NB4 (cell line): ENCODE measurements around the gene BTLA.

ENCODE experiments used
- MYC ChIP-seq: IDR thresholded peaks from 2 replicates; pipeline ENCODE4 v1.6.1; 2011; ENCODE audit warnings: low read depth, low read length
- POLR2A ChIP-seq: IDR thresholded peaks from 2 replicates; pipeline ENCODE4 v1.6.1; 2011; ENCODE audit warnings: mild to moderate bottlenecking; ENCODE audit not compliant: insufficient read length; ENCODE audit errors: extremely low read depth
- TF ChIP-seq, protein P1 (sequence below): IDR thresholded peaks from one replicate; pipeline ENCODE4 v1.5.1; 2012; ENCODE audit warnings: low read depth, low read length
- TF ChIP-seq, protein P2 (sequence below): IDR thresholded peaks from 2 replicates; pipeline ENCODE4 v1.6.1; 2011; ENCODE audit warnings: low read depth, low read length

DNA sequence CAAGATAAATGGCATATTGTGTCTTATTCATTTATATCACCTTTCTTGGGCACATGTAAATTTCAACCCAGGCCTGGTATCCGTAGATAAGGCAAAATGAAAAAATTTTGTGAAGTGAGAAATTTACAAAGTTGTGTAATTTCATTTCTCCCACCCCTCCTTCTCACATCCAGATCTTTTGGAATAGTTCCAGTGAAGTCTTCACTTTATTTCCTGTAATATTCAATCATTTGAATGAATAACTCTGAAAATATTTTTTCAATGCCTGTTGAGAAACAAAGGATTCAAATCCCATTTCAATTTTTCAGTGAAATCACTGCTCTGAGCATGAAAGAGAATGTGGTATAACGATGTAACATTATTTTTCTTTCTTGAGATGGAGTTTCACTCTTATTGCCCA lies 53.4 kb downstream of the BTLA start:
- TF ChIP-seq POLR2A: no peak
- TF ChIP-seq, protein P1, sequence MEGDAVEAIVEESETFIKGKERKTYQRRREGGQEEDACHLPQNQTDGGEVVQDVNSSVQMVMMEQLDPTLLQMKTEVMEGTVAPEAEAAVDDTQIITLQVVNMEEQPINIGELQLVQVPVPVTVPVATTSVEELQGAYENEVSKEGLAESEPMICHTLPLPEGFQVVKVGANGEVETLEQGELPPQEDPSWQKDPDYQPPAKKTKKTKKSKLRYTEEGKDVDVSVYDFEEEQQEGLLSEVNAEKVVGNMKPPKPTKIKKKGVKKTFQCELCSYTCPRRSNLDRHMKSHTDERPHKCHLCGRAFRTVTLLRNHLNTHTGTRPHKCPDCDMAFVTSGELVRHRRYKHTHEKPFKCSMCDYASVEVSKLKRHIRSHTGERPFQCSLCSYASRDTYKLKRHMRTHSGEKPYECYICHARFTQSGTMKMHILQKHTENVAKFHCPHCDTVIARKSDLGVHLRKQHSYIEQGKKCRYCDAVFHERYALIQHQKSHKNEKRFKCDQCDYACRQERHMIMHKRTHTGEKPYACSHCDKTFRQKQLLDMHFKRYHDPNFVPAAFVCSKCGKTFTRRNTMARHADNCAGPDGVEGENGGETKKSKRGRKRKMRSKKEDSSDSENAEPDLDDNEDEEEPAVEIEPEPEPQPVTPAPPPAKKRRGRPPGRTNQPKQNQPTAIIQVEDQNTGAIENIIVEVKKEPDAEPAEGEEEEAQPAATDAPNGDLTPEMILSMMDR: no peak
- TF ChIP-seq, protein P2, sequence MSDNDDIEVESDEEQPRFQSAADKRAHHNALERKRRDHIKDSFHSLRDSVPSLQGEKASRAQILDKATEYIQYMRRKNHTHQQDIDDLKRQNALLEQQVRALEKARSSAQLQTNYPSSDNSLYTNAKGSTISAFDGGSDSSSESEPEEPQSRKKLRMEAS: no peak
- no peak for TF ChIP-seq MYC
